B cell (primary cell): ENCODE results near the gene RAB22A. TPM values are rescaled to one million over a fixed set of nuclear protein-coding genes. Genes with fewer than 3 reads are reported as not detected.

Experiments used
- ATAC-seq: fragments of 200-7000 bp; cut with Tn5 transposase; one replicate; pipeline ENCODE4 v1.10.0; 2021; ENCODE audit warnings: low read depth, mild to moderate bottlenecking, moderate number of reproducible peaks, moderate library complexity
- CTCF ChIA-PET: fragments of 350-600 bp; sonication (Branson Sonifier 250); formaldehyde crosslinking; loops from one replicate; lab custom pipeline; 2021; ENCODE audit warnings: antibody characterized with exemption, inconsistent platforms; lab: Charles Lee
- POLR2A ChIA-PET: fragments of 350-600 bp; sonication (Branson Sonifier 250); formaldehyde crosslinking; loops from one replicate; lab custom pipeline; 2021; ENCODE audit warnings: antibody characterized with exemption; lab: Charles Lee
- DNase-seq: peaks from one replicate; pipeline ENCODE4 v3.0.0; 2013
- H2AFZ ChIP-seq: 2 replicates; pipeline ENCODE4 v1.6.1; 2012; ENCODE audit warnings: mild to moderate bottlenecking, low read depth, low read length; ENCODE audit not compliant: insufficient read depth, poor library complexity, severe bottlenecking
- H3K27ac ChIP-seq, 2 donors: 1 replicate in 1 of 2; 2 replicates in 1 of 2; pipeline ENCODE4 v1.5.1; 2012 to 2013; ENCODE audit warnings: low read length in 2 of 2, mild to moderate bottlenecking in 2 of 2, moderate library complexity in 1 of 2
- H3K27me3 ChIP-seq, 4 experiments: fragments of 200-600 bp in 1 of 4; sonication (generic) in 1 of 4; replicated peaks in 1 of 4; 1 replicate in 2 of 4; 2 replicates in 2 of 4; pipeline versions ENCODE4 v1.6.1 to v1.7.0; 2013 to 2016; ENCODE audit warnings: low read length in 3 of 4, mild to moderate bottlenecking in 2 of 4, mixed read lengths in 1 of 4, moderate library complexity in 1 of 4; ENCODE audit not compliant: insufficient read depth in 4 of 4, control insufficient read depth in 3 of 4; ENCODE audit errors: control extremely low read depth in 1 of 4
- H3K36me3 ChIP-seq, 2 experiments: replicated peaks in 1 of 2; 1 replicate in 1 of 2; 2 replicates in 1 of 2; pipeline versions ENCODE4 v1.6.1 to v1.7.1; 2013; ENCODE audit warnings: low read length in 1 of 2; ENCODE audit not compliant: insufficient read depth in 2 of 2, control insufficient read depth in 1 of 2; ENCODE audit errors: control extremely low read depth in 1 of 2, extremely low read depth in 1 of 2
- H3K4me1 ChIP-seq, 2 donors: fragments of 200-600 bp in 1 of 2; sonication (generic) in 1 of 2; 1 replicate in 1 of 2; 2 replicates in 1 of 2; pipeline versions ENCODE4 v1.5.1 to v1.6.1; 2013 to 2017; ENCODE audit warnings: low read length in 2 of 2; ENCODE audit not compliant: control insufficient read depth in 2 of 2, insufficient read depth in 2 of 2
- H3K4me2 ChIP-seq: replicated peaks from 2 replicates; pipeline ENCODE3; 2012; ENCODE audit warnings: mild to moderate bottlenecking, low read depth, low read length; ENCODE audit not compliant: poor library complexity, severe bottlenecking
- H3K4me3 ChIP-seq, 5 experiments: fragments of 200-600 bp in 1 of 5; sonication (generic) in 1 of 5; 1 replicate in 3 of 5; 2 replicates in 2 of 5; pipeline versions ENCODE4 v1.5.1 to v1.7.0; 2011 to 2016; ENCODE audit warnings: low read length in 4 of 5, mild to moderate bottlenecking in 4 of 5, low read depth in 2 of 5, control low read depth in 1 of 5, moderate library complexity in 1 of 5; ENCODE audit not compliant: insufficient read depth in 1 of 5; ENCODE audit errors: control extremely low read depth in 1 of 5, extremely low read depth in 1 of 5
- H3K79me2 ChIP-seq: fragments of 200-600 bp; sonication (generic); one replicate; pipeline ENCODE4 v1.6.0; 2016; ENCODE audit warnings: low read length; ENCODE audit not compliant: control insufficient read depth, insufficient read depth
- H3K9ac ChIP-seq: fragments of 200-600 bp; sonication (generic); 2 replicates; pipeline ENCODE4 v1.6.1; 2017; ENCODE audit warnings: mild to moderate bottlenecking, low read length, moderate library complexity
- H3K9me3 ChIP-seq, 3 donors: one replicate each; pipeline versions ENCODE4 v1.6.1 to v1.7.1; 2013; ENCODE audit warnings: low read length in 2 of 3; ENCODE audit not compliant: control insufficient read depth in 2 of 3, insufficient read depth in 1 of 3; ENCODE audit errors: control extremely low read depth in 1 of 3
- H4K20me1 ChIP-seq: 2 replicates; pipeline ENCODE4 v1.6.0; 2012; ENCODE audit warnings: mild to moderate bottlenecking, low read length; ENCODE audit not compliant: insufficient read depth, control insufficient read depth, poor library complexity, severe bottlenecking
- H3K27ac Mint-ChIP-seq: one replicate; pipeline ENCODE4 v1.8.0; 2021; ENCODE audit warnings: mixed read lengths
- H3K27me3 Mint-ChIP-seq: one replicate; pipeline ENCODE4 v1.8.0; 2021; ENCODE audit warnings: mixed read lengths
- H3K4me1 Mint-ChIP-seq: one replicate; pipeline ENCODE4 v1.8.0; 2021; ENCODE audit warnings: mixed read lengths
- H3K4me3 Mint-ChIP-seq: one replicate; pipeline ENCODE4 v1.8.0; 2021; ENCODE audit warnings: mixed read lengths
- H3K9me3 Mint-ChIP-seq: one replicate; pipeline ENCODE4 v1.8.0; 2022; ENCODE audit warnings: mixed read lengths; ENCODE audit not compliant: insufficient read depth
- EZH2 ChIP-seq: IDR thresholded peaks from 2 replicates; pipeline ENCODE4 v1.6.1; 2012; ENCODE audit warnings: borderline replicate concordance, low read depth, mild to moderate bottlenecking, moderate library complexity, low read length; ENCODE audit not compliant: insufficient read depth, poor library complexity, severe bottlenecking
- WGBS: methylation state at CpG from one replicate; pipeline ENCODE4 v1.1.5; 2013; ENCODE audit warnings: missing lambda C conversion rate; ENCODE audit not compliant: insufficient coverage; 5-methylcytosine and 5-hydroxymethylcytosine counted together
- intact Hi-C: fragments of 100-400 bp; cut with micrococcal nuclease; formaldehyde crosslinking; loops from one replicate; pipeline ENCODE4 v1.10.0; 2022
- polyA plus RNA-seq: library from polyadenylated mRNA; depleted of rRNA; stranded (reverse); fragments of >200 nt; gene quantifications from 2 replicates; pipeline ENCODE4 v1.2.3, GENCODE V29; 2012
- total RNA-seq, 2 donors: library from RNA; stranded (reverse); fragments of 120-200 nt in 1 of 2; gene quantifications; 1 replicate in 1 of 2; 2 replicates in 1 of 2; pipeline versions ENCODE4 v1.2.3 to v1.2.4, GENCODE V29; 2013 to 2022
- TF ChIP-seq, protein P1 (sequence below): fragments of 200-600 bp; IDR thresholded peaks from one replicate; pipeline ENCODE4 v1.8.0; 2022; ENCODE audit warnings: antibody characterized with exemption, mild to moderate bottlenecking

RAB22A gene
- total and polyA plus RNA-seq, 2 donors (not counting 1 experiment from before 2014, with no cell fraction given), result 7.5 to 21.1 TPM

GRCh38 chr20:58329711-58330110 lies 20.2 kb downstream of the RAB22A start:
- no peak for ATAC-seq
- Mint-ChIP-seq H3K4me1 (peaks cover 34% of the 10 kb centered on the region), H3K9me3 (no peaks in the 10 kb centered on the region), H3K4me3 (no peak overlapping the region), H3K27ac (no peak overlapping the region), H3K27me3 (no peaks in the 10 kb centered on the region)
- Histone ChIP-seq H3K27me3 (no peaks in the 10 kb centered on the region), H3K4me2 (no peak overlapping the region), H3K4me3 (no peak overlapping the region), H3K9me3 (no peaks in the 10 kb centered on the region), H2AFZ (no peak overlapping the region), H3K36me3 (peaks cover 6 to 7% of the 10 kb centered on the region in 2 experiments), H4K20me1 (peaks cover 44% of the 10 kb centered on the region), H3K27ac (no peak overlapping the region), H3K4me1 (no peaks in the 10 kb centered on the region), H3K79me2 (peaks cover 82% of the 10 kb centered on the region), H3K9ac (no peak overlapping the region)
- DNase-seq, result no peak
- ChIA-PET CTCF (interaction anchor here (0.7 kb wide), 1 partner anchor 170 kb away, joined by 3 read pairs; no protein-coding TSS in a partner anchor), POLR2A (no interaction called here)
- intact Hi-C loops, result no loop called here
- TF ChIP-seq, protein P1, sequence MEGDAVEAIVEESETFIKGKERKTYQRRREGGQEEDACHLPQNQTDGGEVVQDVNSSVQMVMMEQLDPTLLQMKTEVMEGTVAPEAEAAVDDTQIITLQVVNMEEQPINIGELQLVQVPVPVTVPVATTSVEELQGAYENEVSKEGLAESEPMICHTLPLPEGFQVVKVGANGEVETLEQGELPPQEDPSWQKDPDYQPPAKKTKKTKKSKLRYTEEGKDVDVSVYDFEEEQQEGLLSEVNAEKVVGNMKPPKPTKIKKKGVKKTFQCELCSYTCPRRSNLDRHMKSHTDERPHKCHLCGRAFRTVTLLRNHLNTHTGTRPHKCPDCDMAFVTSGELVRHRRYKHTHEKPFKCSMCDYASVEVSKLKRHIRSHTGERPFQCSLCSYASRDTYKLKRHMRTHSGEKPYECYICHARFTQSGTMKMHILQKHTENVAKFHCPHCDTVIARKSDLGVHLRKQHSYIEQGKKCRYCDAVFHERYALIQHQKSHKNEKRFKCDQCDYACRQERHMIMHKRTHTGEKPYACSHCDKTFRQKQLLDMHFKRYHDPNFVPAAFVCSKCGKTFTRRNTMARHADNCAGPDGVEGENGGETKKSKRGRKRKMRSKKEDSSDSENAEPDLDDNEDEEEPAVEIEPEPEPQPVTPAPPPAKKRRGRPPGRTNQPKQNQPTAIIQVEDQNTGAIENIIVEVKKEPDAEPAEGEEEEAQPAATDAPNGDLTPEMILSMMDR, result no peak
- TF ChIP-seq EZH2, result no peak

- H3K27me3 Mint-ChIP-seq, result no peaks in the 10 kb centered on the region
- Histone ChIP-seq H3K79me2 (peaks cover 85% of the 10 kb centered on the region), H4K20me1 (peaks cover 49% of the 10 kb centered on the region), H3K36me3 (peaks cover 7 to 8% of the 10 kb centered on the region in 2 experiments), H3K27ac (no peak overlapping the region), H3K9me3 (no peaks in the 10 kb centered on the region), H3K4me3 (no peak overlapping the region), H3K27me3 (no peaks in the 10 kb centered on the region), H3K4me1 (no peaks in the 10 kb centered on the region), H3K4me2 (no peak overlapping the region), H2AFZ (no peak overlapping the region), H3K9ac (no peak overlapping the region)
- no peak for TF ChIP-seq EZH2
- TF ChIP-seq, protein P1, result no peak
- H3K9me3 Mint-ChIP-seq, result no peaks in the 10 kb centered on the region
- H3K4me1 Mint-ChIP-seq, result peaks cover 34% of the 10 kb centered on the region
- CTCF ChIA-PET, result interaction anchor here (0.7 kb wide), 1 partner anchor 170 kb away, joined by 3 read pairs; no protein-coding TSS in a partner anchor
- ATAC-seq (no peak), DNase-seq (no peak)
- H3K4me3 Mint-ChIP-seq, result no peak overlapping the region
- intact Hi-C loops, result no loop called here
- 100% methylated on average over 2 of the region's 3 CpGs for WGBS
- H3K27ac Mint-ChIP-seq, result no peak overlapping the region
- POLR2A ChIA-PET, result no interaction called here
Measured at GRCh38 chr20:58330249-58330648, 20.7 kb downstream of the RAB22A start.
